Activated CD8-positive, alpha-beta T cell treated with anti-CD3 and anti-CD28 coated beads for 36 hours (primary cell): ENCODE data around the gene TOP1. TPM values are rescaled to one million over a fixed set of nuclear protein-coding genes. Genes with fewer than 3 reads are reported as not detected.
A peak's percentile ranks its signal among the peaks of the same experiment; 100 is the strongest.
"Not testable (repeated sequence)": the region's sequence is repeated elsewhere in the genome, so short reads cannot be mapped to it uniquely, and the experiment has no call there.

Experiments used
- ATAC-seq: fragments of 200-7000 bp; cut with Tn5 transposase; one replicate; pipeline ENCODE4 v1.10.0; 2021; ENCODE audit warnings: mild to moderate bottlenecking, moderate library complexity
- CTCF ChIA-PET: fragments of 350-600 bp; sonication (Branson Sonifier 250); formaldehyde crosslinking; loops from one replicate; lab custom pipeline; 2021; ENCODE audit warnings: antibody characterized with exemption; lab: Charles Lee
- POLR2A ChIA-PET: fragments of 350-600 bp; sonication (Branson Sonifier 250); formaldehyde crosslinking; loops from one replicate; lab custom pipeline; 2021; ENCODE audit warnings: antibody characterized with exemption; lab: Charles Lee
- DNase-seq: peaks from one replicate; pipeline ENCODE4 v3.0.0-alpha.2; 2020
- H3K27ac Mint-ChIP-seq: one replicate; pipeline ENCODE4 v1.8.0; 2021; ENCODE audit warnings: mild to moderate bottlenecking, mixed read lengths
- H3K27me3 Mint-ChIP-seq: one replicate; pipeline ENCODE4 v1.8.0; 2021; ENCODE audit warnings: mixed read lengths
- H3K36me3 Mint-ChIP-seq: one replicate; pipeline ENCODE4 v1.8.0; 2021; ENCODE audit warnings: low read depth, mixed read lengths
- H3K4me1 Mint-ChIP-seq: one replicate; pipeline ENCODE4 v1.8.0; 2021; ENCODE audit warnings: low read depth, mixed read lengths
- H3K4me3 Mint-ChIP-seq: one replicate; pipeline ENCODE4 v1.8.0; 2021; ENCODE audit warnings: mild to moderate bottlenecking, moderate library complexity, mixed read lengths
- H3K9me3 Mint-ChIP-seq: one replicate; pipeline ENCODE4 v1.8.0; 2021; ENCODE audit warnings: mixed read lengths
- intact Hi-C: fragments of 100-400 bp; cut with micrococcal nuclease; formaldehyde crosslinking; loops from one replicate; pipeline ENCODE4 v1.10.0; 2022
- total RNA-seq, 2 experiments: library from RNA; stranded (reverse); gene quantifications; one replicate each; pipeline ENCODE4 v1.2.3, GENCODE V29; 2021
- TF ChIP-seq, protein P1 (sequence below): fragments of 200-600 bp; IDR thresholded peaks from one replicate; pipeline ENCODE4 v1.8.0; 2022; ENCODE audit warnings: antibody characterized with exemption, mild to moderate bottlenecking

TOP1 gene
- total RNA-seq, 2 experiments from 2014 or later, result 81.0 to 81.1 TPM

DNA sequence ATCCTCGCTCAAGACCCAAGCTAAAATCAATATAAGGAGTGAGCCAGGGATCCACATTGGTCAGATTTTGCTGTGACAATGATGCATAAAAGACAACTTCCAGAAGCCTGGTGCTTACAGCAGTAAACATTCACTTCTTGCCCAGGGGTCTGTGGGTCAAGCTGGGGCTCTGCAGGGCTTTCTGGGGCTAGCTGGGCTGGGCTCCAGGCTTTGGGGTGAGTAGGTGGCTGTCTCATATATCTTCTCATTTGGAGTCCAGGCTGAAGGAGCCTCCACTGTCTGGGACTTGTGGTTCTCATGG is 25.8 kb upstream of the TOP1 start:
- no peak for ATAC-seq

DNA sequence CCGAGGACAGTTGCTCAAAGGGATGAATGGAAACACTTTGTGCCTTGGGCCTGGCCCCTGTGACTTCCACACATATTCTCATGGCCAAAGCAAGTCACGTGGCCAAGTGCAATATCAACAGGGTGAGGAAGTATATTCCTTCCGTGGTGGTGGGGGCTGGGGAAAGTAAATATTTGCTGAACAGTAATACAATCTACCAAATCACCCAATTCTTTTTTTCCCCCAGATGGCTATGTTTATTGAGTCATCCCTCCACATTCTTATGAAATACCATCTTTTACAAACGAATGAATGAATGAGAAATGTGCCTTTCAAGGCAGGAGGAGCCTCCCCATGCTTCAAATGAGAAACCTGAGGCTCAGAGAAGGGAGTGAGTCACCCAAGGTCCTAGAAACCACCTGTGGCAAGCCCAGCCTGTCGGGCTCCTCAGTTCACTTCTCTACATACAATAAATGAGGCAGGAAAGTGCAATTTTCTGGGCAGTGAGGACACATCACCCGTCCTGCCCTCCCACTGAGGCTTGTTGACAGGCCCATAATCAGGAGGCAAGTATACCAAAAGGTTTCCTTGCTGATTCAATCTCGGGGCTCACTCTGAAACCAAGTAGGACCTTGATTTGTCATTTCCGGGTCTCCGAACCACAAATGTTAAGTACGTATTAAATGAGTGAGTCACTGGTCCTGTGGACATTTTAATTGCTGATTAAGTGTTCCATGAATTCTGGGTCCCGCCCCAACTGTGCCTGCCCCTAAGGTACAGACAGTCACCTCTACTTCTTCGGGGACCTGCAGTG is 25.3 kb upstream of the TOP1 start:
- H3K4me1 Mint-ChIP-seq, result peaks cover 27% of the 10 kb centered on the region
- ChIA-PET CTCF (interaction anchor here (2.2 kb wide), 1 partner anchor 12 kb away, joined by 14 read pairs; no protein-coding TSS in a partner anchor), POLR2A (interaction anchor here (0.8 to 1.4 kb wide), 3 partner anchors 10 to 95 kb away, joined by 3 to 5 read pairs (median 3); no protein-coding TSS in a partner anchor)
- H3K36me3 Mint-ChIP-seq, result no peaks in the 10 kb centered on the region
- peak overlapping the region; percentile 52 for H3K4me3 Mint-ChIP-seq
- no peaks in the 10 kb centered on the region for H3K9me3 Mint-ChIP-seq
- intact Hi-C loops, result no loop called here
- peak overlapping the region; percentile 94 for H3K27ac Mint-ChIP-seq
- DNase-seq (peak; percentile 84), ATAC-seq (peak; percentile 90)
- TF ChIP-seq, protein P1, sequence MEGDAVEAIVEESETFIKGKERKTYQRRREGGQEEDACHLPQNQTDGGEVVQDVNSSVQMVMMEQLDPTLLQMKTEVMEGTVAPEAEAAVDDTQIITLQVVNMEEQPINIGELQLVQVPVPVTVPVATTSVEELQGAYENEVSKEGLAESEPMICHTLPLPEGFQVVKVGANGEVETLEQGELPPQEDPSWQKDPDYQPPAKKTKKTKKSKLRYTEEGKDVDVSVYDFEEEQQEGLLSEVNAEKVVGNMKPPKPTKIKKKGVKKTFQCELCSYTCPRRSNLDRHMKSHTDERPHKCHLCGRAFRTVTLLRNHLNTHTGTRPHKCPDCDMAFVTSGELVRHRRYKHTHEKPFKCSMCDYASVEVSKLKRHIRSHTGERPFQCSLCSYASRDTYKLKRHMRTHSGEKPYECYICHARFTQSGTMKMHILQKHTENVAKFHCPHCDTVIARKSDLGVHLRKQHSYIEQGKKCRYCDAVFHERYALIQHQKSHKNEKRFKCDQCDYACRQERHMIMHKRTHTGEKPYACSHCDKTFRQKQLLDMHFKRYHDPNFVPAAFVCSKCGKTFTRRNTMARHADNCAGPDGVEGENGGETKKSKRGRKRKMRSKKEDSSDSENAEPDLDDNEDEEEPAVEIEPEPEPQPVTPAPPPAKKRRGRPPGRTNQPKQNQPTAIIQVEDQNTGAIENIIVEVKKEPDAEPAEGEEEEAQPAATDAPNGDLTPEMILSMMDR, result no peak
- no peaks in the 10 kb centered on the region for H3K27me3 Mint-ChIP-seq

More for the DNA sequence above, 25.8 kb upstream of the TOP1 start:
- Mint-ChIP-seq H3K36me3 (no peaks in the 10 kb centered on the region), H3K27ac (peak overlapping the region; percentile 94), H3K9me3 (no peaks in the 10 kb centered on the region), H3K4me3 (peak overlapping the region; percentile 52), H3K27me3 (no peaks in the 10 kb centered on the region), H3K4me1 (peaks cover 21% of the 10 kb centered on the region)
- TF ChIP-seq, protein P1, result no peak
- ChIA-PET CTCF (interaction anchor here (2.2 kb wide), 1 partner anchor 12 kb away, joined by 14 read pairs; no protein-coding TSS in a partner anchor), POLR2A (interaction anchor here (0.8 to 1.4 kb wide), 3 partner anchors 10 to 95 kb away, joined by 3 to 5 read pairs (median 3); no protein-coding TSS in a partner anchor)
- no peak for DNase-seq
- intact Hi-C loops, result no loop called here

GRCh38 chr20:41003936-41004294 is 24.7 kb upstream of the TOP1 start:
- POLR2A ChIA-PET, H3K27me3 Mint-ChIP-seq, H3K9me3 Mint-ChIP-seq, ATAC-seq, CTCF ChIA-PET, intact Hi-C loops, DNase-seq, H3K36me3 Mint-ChIP-seq: not testable (repeated sequence)
- H3K27ac Mint-ChIP-seq, result peak overlapping the region; percentile 94
- H3K4me3 Mint-ChIP-seq, result peak overlapping the region; percentile 52
- peaks cover 29% of the 10 kb centered on the region for H3K4me1 Mint-ChIP-seq

DNA sequence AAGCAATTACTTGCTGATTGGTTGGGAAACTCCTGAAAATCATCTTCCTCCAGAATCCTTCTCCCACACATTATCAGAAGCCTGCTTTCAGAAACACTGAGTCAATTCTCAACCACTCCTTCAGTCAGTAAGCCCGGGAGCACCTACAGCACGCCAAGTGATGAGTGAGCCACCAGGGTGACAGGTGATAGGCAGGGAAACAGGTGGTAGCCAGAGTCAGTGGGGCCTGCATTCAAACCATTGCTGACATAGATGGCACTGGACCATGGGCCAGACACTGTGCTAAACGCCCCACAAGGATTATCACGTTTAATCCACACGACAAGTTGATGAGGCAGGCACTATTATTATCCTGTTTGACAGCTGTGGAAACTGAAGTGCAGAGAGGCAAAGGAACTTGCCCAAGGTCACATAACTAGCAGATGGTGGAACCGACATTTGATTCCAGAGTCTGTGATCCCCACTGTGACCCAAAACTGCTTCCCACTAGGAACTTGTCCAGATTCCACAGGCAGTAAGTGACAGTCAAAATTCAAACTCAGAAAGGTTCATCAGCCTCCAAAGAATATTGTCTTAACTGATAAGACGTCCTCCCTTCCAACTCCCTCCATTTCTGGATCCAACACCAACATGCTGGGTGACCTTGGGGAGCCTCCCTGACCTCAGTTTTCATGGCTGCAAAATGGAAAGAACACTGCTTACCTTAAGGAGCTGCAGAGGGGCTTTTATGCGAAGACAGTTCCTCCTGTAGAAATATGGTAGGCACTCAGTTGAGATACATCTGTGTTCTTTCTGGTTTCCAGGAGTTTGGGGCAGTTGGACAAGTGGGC is 23.9 kb upstream of the TOP1 start:
- no peaks in the 10 kb centered on the region for H3K9me3 Mint-ChIP-seq
- CTCF ChIA-PET, result interaction anchor here (0.7 to 2.4 kb wide), 4 partner anchors 14 to 90 kb away, joined by 3 to 7 read pairs (median 6); no protein-coding TSS in a partner anchor
- peaks cover 29% of the 10 kb centered on the region for H3K4me1 Mint-ChIP-seq

GRCh38 chr20:41005361-41005729 is 23.3 kb upstream of the TOP1 start:
- no peak overlapping the region for H3K4me3 Mint-ChIP-seq
- no peaks in the 10 kb centered on the region for H3K27me3 Mint-ChIP-seq
- no peak overlapping the region for H3K27ac Mint-ChIP-seq
- H3K9me3 Mint-ChIP-seq, result no peaks in the 10 kb centered on the region
- peaks cover 35% of the 10 kb centered on the region for H3K4me1 Mint-ChIP-seq
- DNase-seq, result no peak
- TF ChIP-seq, protein P1, result no peak
- ATAC-seq, result no peak
- intact Hi-C loops, result no loop called here
- POLR2A ChIA-PET, result interaction anchor here (1.0 kb wide), 1 partner anchor 67 kb away, joined by 3 read pairs; no protein-coding TSS in a partner anchor
- CTCF ChIA-PET, result interaction anchor here (0.7 to 2.4 kb wide), 4 partner anchors 14 to 90 kb away, joined by 3 to 7 read pairs (median 6); no protein-coding TSS in a partner anchor
- H3K36me3 Mint-ChIP-seq, result no peaks in the 10 kb centered on the region

More for the DNA sequence above, 23.9 kb upstream of the TOP1 start:
- ATAC-seq (no peak), DNase-seq (peak; percentile 28)
- TF ChIP-seq, protein P1, result no peak
- intact Hi-C loops, result no loop called here
- POLR2A ChIA-PET, result interaction anchor here (1.0 kb wide), 1 partner anchor 68 kb away, joined by 3 read pairs; no protein-coding TSS in a partner anchor
- peak overlapping the region; percentile 94 for H3K27ac Mint-ChIP-seq
- H3K4me3 Mint-ChIP-seq, result no peak overlapping the region
- H3K36me3 Mint-ChIP-seq, result no peaks in the 10 kb centered on the region
- H3K27me3 Mint-ChIP-seq, result no peaks in the 10 kb centered on the region
